Ureter (tissue), 1 donor: Measurements from ENCODE around the gene AOPEP. TPM values are rescaled to one million over a fixed set of nuclear protein-coding genes. Genes with fewer than 3 reads are reported as not detected.

ENCODE experiments used
- DNase-seq: peaks from one replicate; pipeline ENCODE4 v3.0.0-alpha.2; 2020; ENCODE audit warnings: low spot score
- total RNA-seq: library from RNA; stranded (reverse); gene quantifications from one replicate; pipeline ENCODE4 v1.2.4, GENCODE V29; 2023
- donor health status: DM: yes; HTN: yes; CAD: no.

AOPEP gene
- total RNA-seq, 1 donor from 2014 or later, result 115 TPM

- DNase-seq, result no peak
Measured at GRCh38 chr9:94761481-94761880, 35.0 kb downstream of the AOPEP start.

GRCh38 chr9:94767331-94768072 is 41.0 kb downstream of the AOPEP start:
- DNase-seq, result no peak

- DNase-seq, result no peak
Measured at GRCh38 chr9:94768766-94769165, 42.3 kb downstream of the AOPEP start.

- no peak for DNase-seq
Measured at GRCh38 chr9:94770334-94770733, 43.8 kb downstream of the AOPEP start.

GRCh38 chr9:94771096-94771495 is 44.6 kb downstream of the AOPEP start:
- DNase-seq, result no peak

GRCh38 chr9:94772144-94772543 is 45.6 kb downstream of the AOPEP start:
- no peak for DNase-seq

- DNase-seq, result no peak
Measured at GRCh38 chr9:94772639-94773303, 46.3 kb downstream of the AOPEP start.

- DNase-seq, result no peak
Measured at GRCh38 chr9:94773655-94774054, 47.2 kb downstream of the AOPEP start.

- no peak for DNase-seq
Measured at GRCh38 chr9:94778013-94778412, 51.5 kb downstream of the AOPEP start.

GRCh38 chr9:94779031-94779430 is 52.5 kb downstream of the AOPEP start:
- no peak for DNase-seq

GRCh38 chr9:94779693-94780290 is 53.3 kb downstream of the AOPEP start:
- no peak for DNase-seq

- DNase-seq, result no peak
Measured at GRCh38 chr9:94780516-94780950, 54.0 kb downstream of the AOPEP start.

- DNase-seq, result no peak
Measured at GRCh38 chr9:94782355-94783101, 56.0 kb downstream of the AOPEP start.

- DNase-seq, result peak; percentile 79
Measured at GRCh38 chr9:94783102-94783682, 56.7 kb downstream of the AOPEP start.

- DNase-seq, result no peak
Measured at GRCh38 chr9:94783928-94784327, 57.4 kb downstream of the AOPEP start.

- no peak for DNase-seq
Measured at GRCh38 chr9:94785215-94786169, 59.0 kb downstream of the AOPEP start.

GRCh38 chr9:94786586-94786985 is 60.1 kb downstream of the AOPEP start:
- no peak for DNase-seq

GRCh38 chr9:94787266-94787665 is 60.8 kb downstream of the AOPEP start:
- DNase-seq, result no peak

- DNase-seq, result no peak
Measured at GRCh38 chr9:94788570-94789105, 62.1 kb downstream of the AOPEP start.

GRCh38 chr9:94791435-94791834 is 64.9 kb downstream of the AOPEP start:
- DNase-seq, result no peak
